KMS-11 (cell line): ENCODE measurements around the gene ABCA1.

ENCODE experiments used
- H2AFZ ChIP-seq: fragments of 200-600 bp; sonication (generic); 2 replicates; pipeline ENCODE4 v1.6.1; 2016; ENCODE audit warnings: antibody characterized with exemption, mixed run types, low read depth
- H3K27ac ChIP-seq: fragments of 200-600 bp; sonication (generic); 2 replicates; pipeline ENCODE4 v1.6.1; 2016; ENCODE audit warnings: mild to moderate bottlenecking, mixed run types
- H3K27me3 ChIP-seq: fragments of 200-600 bp; sonication (generic); 2 replicates; pipeline ENCODE4 v1.6.1; 2017; ENCODE audit warnings: mild to moderate bottlenecking, low read depth, mixed run types, moderate library complexity; ENCODE audit not compliant: insufficient read depth
- H3K36me3 ChIP-seq: fragments of 200-600 bp; sonication (generic); 2 replicates; pipeline ENCODE4 v1.6.1; 2017; ENCODE audit warnings: mild to moderate bottlenecking, mixed run types; ENCODE audit not compliant: insufficient read depth
- H3K4me1 ChIP-seq: fragments of 200-600 bp; sonication (generic); 2 replicates; pipeline ENCODE4 v1.6.1; 2016; ENCODE audit warnings: mild to moderate bottlenecking, low read depth, mixed run types; ENCODE audit not compliant: poor library complexity, severe bottlenecking
- H3K4me2 ChIP-seq: fragments of 200-600 bp; sonication (generic); 2 replicates; pipeline ENCODE4 v1.7.0; 2016; ENCODE audit warnings: mild to moderate bottlenecking, mixed run types
- H3K4me3 ChIP-seq: fragments of 200-600 bp; sonication (generic); IDR thresholded peaks from 2 replicates; pipeline ENCODE4 v1.6.1; 2017; ENCODE audit warnings: low read depth, low read length, mixed read lengths; ENCODE audit not compliant: insufficient read depth
- H3K79me2 ChIP-seq: fragments of 200-600 bp; sonication (generic); 2 replicates; pipeline ENCODE4 v1.6.1; 2016; ENCODE audit warnings: low read depth, mixed run types; ENCODE audit not compliant: insufficient read depth
- H3K9ac ChIP-seq: fragments of 200-600 bp; sonication (generic); 2 replicates; pipeline ENCODE4 v1.6.1; 2016; ENCODE audit warnings: mild to moderate bottlenecking, mixed run types
- H4K20me1 ChIP-seq: fragments of 200-600 bp; sonication (generic); 2 replicates; pipeline ENCODE4 v1.6.1; 2016; ENCODE audit warnings: mild to moderate bottlenecking, mixed run types; ENCODE audit not compliant: insufficient read depth
- TF ChIP-seq, protein P1 (sequence below): fragments of 200-600 bp; sonication (generic); conservative IDR thresholded peaks from 2 replicates; pipeline ENCODE4 v1.6.1; 2017; ENCODE audit warnings: low read depth, mild to moderate bottlenecking, antibody characterized with exemption, low read length, moderate library complexity, mixed read lengths

Gene ABCA1

DNA sequence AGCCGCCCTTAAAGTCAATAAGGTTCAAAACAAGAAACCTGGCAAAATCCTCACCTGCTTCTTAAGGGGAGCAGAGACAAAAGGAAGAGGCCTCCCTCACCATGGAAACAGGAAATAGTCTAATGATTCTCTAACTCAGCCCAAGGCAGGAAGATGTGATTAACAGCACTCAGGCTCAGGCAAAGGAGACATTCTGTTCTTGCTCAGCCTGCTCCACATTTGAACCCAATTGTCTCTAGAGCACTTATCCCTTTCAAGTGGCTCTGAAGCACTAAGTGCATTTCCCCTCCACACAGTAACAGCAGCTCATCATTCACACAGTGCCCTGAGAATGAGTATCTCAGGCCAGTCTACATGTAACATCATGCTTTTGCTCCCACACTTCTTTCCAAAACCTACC is 91.7 kb downstream of the ABCA1 start:
- H3K36me3 ChIP-seq = no peaks in the 10 kb centered on the region
- no peak overlapping the region for H3K4me3 ChIP-seq
- TF ChIP-seq, protein P1, sequence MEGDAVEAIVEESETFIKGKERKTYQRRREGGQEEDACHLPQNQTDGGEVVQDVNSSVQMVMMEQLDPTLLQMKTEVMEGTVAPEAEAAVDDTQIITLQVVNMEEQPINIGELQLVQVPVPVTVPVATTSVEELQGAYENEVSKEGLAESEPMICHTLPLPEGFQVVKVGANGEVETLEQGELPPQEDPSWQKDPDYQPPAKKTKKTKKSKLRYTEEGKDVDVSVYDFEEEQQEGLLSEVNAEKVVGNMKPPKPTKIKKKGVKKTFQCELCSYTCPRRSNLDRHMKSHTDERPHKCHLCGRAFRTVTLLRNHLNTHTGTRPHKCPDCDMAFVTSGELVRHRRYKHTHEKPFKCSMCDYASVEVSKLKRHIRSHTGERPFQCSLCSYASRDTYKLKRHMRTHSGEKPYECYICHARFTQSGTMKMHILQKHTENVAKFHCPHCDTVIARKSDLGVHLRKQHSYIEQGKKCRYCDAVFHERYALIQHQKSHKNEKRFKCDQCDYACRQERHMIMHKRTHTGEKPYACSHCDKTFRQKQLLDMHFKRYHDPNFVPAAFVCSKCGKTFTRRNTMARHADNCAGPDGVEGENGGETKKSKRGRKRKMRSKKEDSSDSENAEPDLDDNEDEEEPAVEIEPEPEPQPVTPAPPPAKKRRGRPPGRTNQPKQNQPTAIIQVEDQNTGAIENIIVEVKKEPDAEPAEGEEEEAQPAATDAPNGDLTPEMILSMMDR = no peak
- no peaks in the 10 kb centered on the region for H4K20me1 ChIP-seq
- H2AFZ ChIP-seq = no peak overlapping the region
- no peaks in the 10 kb centered on the region for H3K27me3 ChIP-seq
- H3K27ac ChIP-seq = no peak overlapping the region
- no peaks in the 10 kb centered on the region for H3K4me1 ChIP-seq
- no peaks in the 10 kb centered on the region for H3K79me2 ChIP-seq
- H3K9ac ChIP-seq = no peak overlapping the region
- H3K4me2 ChIP-seq = no peak overlapping the region

DNA sequence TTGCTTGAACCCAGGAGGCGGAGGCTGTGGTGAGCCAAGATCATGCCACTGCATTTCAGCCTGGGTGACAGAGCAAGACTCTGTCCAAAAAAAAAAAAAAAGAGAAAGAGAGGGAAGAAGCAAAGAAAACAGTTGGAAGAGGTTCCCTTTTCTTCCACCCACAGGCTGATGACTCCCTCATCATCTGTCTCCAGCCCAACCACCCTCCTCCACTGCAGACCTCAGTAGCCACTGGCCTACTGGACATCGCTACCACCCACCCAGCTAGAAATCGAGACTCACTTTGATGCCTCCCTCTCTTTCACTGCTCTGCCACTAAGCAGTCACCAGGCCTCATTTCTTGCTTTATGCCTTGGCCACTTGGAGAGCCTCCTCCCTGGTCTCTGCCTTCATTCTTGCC is 92.8 kb downstream of the ABCA1 start:
- Histone ChIP-seq H3K27ac (no peak overlapping the region), H3K79me2 (no peaks in the 10 kb centered on the region), H4K20me1 (no peaks in the 10 kb centered on the region), H3K36me3 (no peaks in the 10 kb centered on the region), H3K4me1 (no peaks in the 10 kb centered on the region), H3K4me3 (no peak overlapping the region), H3K27me3 (no peaks in the 10 kb centered on the region), H3K9ac (no peak overlapping the region), H2AFZ (no peak overlapping the region), H3K4me2 (no peak overlapping the region)
- TF ChIP-seq, protein P1 = no peak

DNA sequence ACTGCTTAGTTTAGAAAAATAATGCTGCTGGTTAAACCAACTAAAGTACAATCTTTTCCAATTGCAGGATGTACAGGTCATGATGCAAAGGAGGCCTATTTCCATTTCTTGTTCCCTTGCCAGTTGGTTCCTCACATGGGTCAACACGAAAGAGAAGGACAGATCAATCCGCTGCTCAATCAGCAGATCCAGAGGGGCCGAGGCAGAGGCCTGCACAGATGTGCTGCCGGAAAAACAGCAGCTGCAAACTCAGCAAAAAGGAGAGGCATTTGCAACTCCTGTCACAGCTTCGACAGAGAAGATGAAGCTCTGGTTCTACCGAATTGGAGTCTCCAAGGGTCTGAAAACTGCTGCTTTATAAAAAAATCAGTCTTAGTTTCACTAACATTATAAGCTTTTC is 94.3 kb downstream of the ABCA1 start:
- Histone ChIP-seq H4K20me1 (no peaks in the 10 kb centered on the region), H3K9ac (no peak overlapping the region), H3K4me2 (no peak overlapping the region), H3K4me1 (no peaks in the 10 kb centered on the region), H3K36me3 (no peaks in the 10 kb centered on the region), H3K79me2 (no peaks in the 10 kb centered on the region), H3K4me3 (no peak overlapping the region), H3K27me3 (no peaks in the 10 kb centered on the region), H2AFZ (no peak overlapping the region), H3K27ac (no peak overlapping the region)
- TF ChIP-seq, protein P1 = no peak

DNA sequence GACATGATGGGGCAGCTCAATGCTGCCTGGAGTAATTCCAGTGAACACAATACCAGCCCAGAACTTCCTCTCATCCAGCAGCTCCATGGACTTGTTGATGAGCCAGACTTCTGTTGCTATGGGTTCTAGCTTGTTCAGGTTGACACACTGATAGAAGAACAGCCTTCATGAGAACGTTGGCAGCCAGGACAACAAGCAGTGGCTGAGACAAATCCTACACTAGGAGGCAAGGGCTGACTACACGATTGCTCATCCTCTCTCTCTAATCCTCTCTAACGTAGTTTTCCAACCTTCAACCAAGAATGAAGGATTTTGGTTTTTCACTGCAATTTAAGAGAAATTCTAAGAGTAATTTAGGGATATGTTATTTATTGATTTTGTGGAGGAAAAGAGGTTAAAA is 96.3 kb downstream of the ABCA1 start:
- H3K4me2 ChIP-seq = no peak overlapping the region
- H3K4me3 ChIP-seq = no peak overlapping the region
- TF ChIP-seq, protein P1 = no peak
- no peaks in the 10 kb centered on the region for H3K36me3 ChIP-seq
- no peaks in the 10 kb centered on the region for H3K79me2 ChIP-seq
- H3K27me3 ChIP-seq = no peaks in the 10 kb centered on the region
- H4K20me1 ChIP-seq = no peaks in the 10 kb centered on the region
- H3K9ac ChIP-seq = no peak overlapping the region
- no peak overlapping the region for H3K27ac ChIP-seq
- H3K4me1 ChIP-seq = no peaks in the 10 kb centered on the region
- no peak overlapping the region for H2AFZ ChIP-seq

DNA sequence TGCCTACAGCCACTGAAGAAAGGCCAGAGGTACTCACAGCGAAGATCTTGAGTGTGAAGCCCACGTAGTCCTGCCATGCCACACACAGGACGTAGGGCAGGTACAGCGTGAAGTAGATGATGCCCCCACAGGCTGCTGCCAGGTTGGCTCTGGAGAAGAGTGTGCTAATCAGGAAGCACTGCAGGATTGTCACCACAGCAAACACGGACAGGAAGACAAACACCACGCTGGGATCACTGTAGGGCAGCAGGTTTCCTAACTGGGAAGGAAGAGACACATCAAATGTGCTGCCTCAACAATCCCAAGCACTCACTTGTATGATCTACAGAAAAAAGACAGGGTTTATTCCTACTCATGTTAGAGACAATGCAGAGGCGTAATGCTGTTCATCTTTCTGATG is 101.0 kb downstream of the ABCA1 start:
- no peak overlapping the region for H2AFZ ChIP-seq
- H3K27me3 ChIP-seq = no peaks in the 10 kb centered on the region
- no peaks in the 10 kb centered on the region for H3K4me1 ChIP-seq
- no peaks in the 10 kb centered on the region for H3K79me2 ChIP-seq
- H3K9ac ChIP-seq = no peak overlapping the region
- no peaks in the 10 kb centered on the region for H3K36me3 ChIP-seq
- no peak overlapping the region for H3K4me2 ChIP-seq
- TF ChIP-seq, protein P1 = no peak
- H3K4me3 ChIP-seq = no peak overlapping the region
- no peaks in the 10 kb centered on the region for H4K20me1 ChIP-seq
- no peak overlapping the region for H3K27ac ChIP-seq
